ENCODE results near the gene TCEA3.

- TF ChIP-seq CTCF (IDR thresholded peaks at IDR 0.05) = peak in 5 of 12 donors; percentile 13 to 28 (median 18)
- TF ChIP-seq POLR2A (IDR thresholded peaks at IDR 0.05) = no peak
These were observed 2.8 kb downstream of the TCEA3 start for GRCh38 chr1:23421753-23422240.
